SW480 (cell line): ENCODE measurements around the gene ROMO1.
"Not testable (repeated sequence)": the region's sequence is repeated elsewhere in the genome, so short reads cannot be mapped to it uniquely, and the experiment has no call there.

Source experiments
- DNase-seq: peaks from one replicate; pipeline ENCODE4 v3.0.0-alpha.2; 2016; ENCODE audit warnings: low spot score

ROMO1 gene

GRCh38 chr20:35681960-35682359 lies 17.2 kb upstream of the ROMO1 start:
- DNase-seq = no peak

GRCh38 chr20:35685368-35685767 lies 13.8 kb upstream of the ROMO1 start:
- not testable (repeated sequence) for DNase-seq

DNA sequence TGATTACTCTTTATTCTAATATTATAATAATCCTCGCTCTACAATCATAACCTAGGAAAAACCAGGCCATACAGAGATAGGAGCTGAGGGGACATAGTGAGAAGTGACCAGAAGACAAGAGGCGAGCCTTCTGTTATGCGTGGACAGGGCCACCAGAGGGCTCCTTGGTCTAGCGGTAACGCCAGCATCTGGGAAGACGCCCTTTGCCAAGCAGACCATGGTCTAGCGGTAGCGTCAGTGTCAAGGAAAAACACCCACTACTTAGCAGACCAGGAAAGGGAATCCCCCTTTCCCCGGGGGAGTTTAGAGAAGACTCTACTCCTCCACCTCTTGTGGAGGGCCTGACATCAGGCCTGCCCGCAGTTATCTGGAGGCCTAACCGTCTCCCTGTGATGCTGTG lies 12.3 kb upstream of the ROMO1 start:
- DNase-seq = not testable (repeated sequence)

DNA sequence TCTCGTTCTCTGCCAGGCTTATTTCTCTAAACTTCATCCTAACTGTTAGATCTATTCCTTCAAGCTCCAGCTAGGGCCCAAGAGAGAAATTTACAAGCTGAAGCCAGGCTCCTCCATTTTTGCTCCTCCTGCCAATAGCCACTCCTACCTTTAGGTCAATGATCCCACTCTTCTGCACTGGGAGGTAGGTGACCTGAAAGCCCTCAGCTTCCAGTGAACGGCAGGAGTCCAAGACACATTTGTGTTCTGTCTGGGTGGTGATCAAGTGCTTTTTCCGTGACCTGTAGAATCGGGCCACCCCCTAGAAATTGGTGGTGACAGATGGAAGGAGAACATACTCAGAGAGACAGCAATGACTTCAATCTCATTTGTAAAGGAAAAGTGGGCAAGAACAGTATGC lies 8.9 kb upstream of the ROMO1 start:
- no peak for DNase-seq

DNA sequence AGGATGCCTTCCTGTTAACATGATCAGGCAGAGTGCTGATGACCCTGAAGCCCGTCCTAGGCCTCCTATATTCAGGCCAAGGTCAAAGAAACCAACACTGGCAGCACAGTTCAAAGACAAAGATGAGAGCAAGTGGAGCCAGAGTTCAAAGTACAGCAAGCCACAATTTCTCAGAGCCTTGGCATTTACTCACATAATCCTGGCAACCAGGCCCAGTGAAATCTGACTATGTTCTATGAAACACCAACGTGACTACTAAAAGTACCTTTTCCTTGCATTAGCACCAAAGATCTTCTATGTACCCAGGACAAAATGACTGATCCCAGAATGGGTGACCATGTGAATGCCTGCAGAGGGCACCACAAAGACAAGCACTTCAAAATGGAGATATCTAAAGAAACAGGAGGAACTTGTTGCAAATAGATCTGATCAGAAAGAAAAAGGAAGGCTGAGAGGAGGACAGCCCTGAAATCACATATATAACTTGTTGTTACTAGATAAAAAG lies 3.9 kb upstream of the ROMO1 start:
- no peak for DNase-seq

GRCh38 chr20:35695978-35696377 lies 3.2 kb upstream of the ROMO1 start:
- DNase-seq = no peak

- no peak for DNase-seq
Observed at GRCh38 chr20:35697696-35698297, 1.4 kb upstream of the ROMO1 start.

DNA sequence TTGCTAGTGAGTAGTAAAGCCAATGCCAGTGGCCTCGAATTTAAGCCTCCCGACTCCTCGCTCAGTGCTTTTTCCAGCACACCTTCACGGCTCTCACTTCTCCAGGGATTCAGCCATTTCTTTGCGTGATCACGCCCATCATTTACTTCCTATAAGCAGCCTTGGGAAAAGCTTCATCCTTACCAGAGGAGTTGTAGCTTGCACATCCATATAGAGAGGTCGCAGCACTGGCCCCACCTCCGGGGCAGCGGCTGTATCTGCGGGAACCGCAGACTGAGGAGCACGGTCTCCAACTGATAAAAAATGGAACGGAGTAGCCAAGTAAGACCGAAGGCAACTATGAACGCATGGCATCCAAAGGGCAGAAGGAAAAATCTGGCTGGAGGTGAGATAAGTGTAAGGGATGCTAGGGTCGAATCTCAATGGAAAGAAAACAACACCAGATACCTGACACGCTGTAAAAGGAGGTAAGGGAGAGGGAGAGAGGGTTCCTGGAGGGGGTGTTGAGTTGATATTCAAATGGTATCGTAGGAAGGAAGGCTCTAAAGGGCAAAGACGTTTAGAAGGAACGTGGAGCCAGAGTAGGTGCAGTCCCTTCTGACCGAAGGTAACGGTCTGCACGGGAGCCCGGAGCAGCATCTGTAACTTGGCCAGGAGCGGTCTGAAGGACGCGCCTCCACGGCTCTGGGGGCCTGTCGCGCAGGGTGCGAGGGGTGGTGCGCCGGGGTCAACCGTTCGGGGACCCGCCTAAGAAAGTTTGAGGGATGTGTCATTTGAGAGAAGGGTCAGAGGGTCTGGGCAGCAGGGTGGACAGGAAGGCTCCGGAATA lies 693 bp upstream of the ROMO1 start:
- peak; percentile 50 for DNase-seq

DNA sequence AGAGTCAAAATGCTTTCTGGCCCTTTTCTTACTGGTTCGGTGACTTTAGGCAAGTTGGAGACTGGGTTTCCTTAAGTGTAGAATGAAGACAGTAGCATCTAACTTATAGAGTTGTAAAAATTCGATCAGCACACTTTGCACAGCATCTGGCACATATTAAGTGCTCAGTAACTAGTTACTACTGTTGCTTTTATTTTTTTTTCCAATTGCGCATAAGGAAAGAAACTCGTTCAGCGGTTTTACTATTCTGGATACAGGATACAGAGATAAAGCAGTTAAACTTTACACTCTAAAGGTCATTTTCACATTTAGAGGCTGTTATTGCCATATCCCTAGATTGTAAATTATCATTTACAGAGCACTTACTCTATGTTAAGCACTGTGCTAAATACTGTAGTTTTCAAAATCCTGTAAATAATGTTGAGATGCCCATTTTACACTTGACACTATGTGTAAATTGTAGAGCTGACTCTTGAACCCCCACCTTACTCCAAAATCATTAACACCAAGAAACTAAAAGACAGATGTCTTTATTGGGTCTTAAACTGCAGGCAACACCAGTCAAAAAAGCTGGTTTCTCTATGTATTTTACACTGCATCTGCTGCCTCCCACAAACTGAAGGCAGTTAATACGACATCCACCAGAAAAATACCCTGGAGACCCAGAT lies 886 bp downstream of the ROMO1 start:
- DNase-seq = no peak

DNA sequence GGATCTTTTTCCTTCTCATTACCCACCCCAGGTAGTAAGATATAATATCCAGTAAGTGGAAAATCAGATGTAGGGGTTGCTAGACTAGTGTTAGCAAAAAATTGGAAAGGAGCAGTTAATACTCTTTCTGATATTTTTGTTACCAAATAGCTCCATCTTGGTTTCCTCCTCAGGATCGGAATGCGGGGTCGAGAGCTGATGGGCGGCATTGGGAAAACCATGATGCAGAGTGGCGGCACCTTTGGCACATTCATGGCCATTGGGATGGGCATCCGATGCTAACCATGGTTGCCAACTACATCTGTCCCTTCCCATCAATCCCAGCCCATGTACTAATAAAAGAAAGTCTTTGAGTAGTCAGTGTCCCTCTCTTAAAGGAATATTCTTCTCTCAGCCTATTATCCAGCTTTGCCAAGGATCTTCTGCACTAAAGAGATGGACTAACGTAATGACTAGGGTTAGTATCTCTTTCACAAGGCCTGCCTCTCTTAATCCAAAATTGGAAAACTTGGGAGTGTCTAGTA lies 1.5 kb downstream of the ROMO1 start:
- DNase-seq = no peak

DNA sequence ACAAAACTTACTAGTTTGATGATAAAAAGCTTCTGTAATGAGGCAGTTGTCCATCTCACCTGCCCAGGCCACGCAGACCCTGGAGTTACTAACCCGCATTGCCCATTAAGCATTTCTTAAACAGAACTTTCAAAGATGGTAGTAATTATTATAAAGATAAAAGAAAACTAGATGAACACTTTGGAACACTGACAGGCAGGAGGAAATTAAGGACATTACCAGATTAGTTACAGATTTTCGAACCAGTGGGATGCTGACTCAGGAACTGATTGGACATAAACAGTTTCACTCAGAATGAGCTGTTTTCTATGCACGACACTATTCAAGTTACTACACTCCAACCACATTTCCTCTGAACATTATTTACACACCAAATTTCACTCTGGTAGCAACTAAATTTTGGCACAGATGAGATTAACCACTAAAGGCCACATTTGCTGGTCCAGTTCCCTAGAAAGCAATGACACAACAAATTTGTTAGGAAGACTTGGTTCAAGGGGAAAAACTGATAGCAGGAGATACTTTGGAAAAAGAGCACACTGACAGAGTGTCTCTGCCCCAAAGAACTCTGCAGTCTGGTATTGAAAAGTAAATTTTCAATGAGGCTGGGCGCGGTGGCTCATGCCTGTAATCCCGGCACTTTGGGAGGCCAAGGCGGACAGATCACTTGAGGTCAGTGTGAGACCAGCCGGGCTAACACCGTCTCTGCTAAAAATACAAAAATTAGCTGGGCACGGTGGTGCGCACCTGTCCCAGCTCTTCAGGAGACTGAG lies 3.0 kb downstream of the ROMO1 start:
- DNase-seq = no peak

DNA sequence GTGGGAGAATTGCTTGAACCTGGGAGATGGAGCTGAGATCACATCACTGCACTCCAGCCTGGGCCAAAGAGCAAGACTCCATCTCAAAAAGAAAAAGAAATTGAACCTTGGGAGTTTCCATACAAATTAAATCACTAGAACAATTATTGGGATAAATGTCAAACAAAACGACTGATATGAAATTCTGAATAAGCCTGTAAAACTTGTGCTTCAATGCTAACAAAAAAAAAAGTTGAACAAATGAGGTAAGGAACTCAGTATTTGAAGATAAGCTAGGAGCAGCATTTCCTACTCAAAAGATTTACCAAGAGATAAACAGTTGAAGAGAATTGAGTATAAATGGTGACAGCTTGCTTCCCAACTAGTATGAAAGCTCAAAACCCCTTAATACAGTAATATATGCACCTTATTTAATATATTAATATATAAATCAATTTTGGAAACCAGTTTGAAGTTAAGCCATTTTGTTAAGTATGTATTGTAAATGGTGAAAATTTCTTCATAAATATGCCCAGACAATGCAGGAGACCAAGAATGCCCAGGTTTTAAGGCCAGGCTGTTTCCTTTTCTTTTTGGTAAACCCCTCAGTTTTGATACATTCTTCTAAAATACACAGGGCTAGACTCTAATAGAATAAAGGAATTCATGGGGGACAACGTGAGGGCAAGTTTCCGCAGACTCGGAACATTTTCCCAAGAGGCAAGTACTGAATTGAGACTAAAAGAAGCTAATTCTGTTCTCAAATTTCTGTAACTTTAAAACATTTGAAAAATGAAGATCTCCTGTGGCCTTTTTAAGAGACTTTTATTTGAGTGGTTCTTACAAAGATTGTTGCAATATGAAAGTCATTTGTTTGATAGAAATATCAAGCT lies 3.9 kb downstream of the ROMO1 start:
- no peak for DNase-seq

DNA sequence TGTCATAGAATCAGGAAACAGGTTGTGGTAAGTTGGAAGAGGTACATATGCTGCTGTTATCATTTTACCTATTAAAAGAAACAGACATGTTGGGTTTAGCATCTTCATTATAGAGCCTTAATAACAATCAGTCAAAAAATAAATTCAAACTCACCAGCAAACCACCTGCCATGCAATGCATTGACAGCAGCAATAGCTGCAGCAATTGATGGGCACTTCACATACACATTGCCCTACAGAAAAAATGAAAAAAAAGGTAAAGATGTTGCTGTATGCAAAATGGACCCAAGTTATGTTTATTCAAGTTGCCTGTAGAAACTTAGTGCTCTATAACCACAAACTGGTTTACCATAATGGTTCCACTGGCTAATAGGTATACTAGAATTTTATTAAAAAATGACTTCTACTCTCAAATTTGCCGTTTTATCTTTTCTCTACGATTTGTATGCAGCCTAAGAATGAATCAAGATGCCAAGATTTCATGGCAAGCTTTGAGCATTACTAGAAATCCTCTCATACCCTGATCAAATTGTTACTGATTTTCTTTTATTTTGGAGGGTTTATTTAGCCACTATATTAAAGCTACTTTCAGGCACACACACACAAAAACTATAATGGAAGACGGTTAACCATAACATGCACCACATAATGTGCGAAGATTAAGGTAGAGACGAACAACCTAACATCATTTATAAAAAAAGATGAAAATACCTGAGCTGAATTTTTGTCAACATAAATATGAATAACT lies 5.5 kb downstream of the ROMO1 start:
- no peak for DNase-seq

GRCh38 chr20:35705894-35706293 lies 6.7 kb downstream of the ROMO1 start:
- not testable (repeated sequence) for DNase-seq

DNA sequence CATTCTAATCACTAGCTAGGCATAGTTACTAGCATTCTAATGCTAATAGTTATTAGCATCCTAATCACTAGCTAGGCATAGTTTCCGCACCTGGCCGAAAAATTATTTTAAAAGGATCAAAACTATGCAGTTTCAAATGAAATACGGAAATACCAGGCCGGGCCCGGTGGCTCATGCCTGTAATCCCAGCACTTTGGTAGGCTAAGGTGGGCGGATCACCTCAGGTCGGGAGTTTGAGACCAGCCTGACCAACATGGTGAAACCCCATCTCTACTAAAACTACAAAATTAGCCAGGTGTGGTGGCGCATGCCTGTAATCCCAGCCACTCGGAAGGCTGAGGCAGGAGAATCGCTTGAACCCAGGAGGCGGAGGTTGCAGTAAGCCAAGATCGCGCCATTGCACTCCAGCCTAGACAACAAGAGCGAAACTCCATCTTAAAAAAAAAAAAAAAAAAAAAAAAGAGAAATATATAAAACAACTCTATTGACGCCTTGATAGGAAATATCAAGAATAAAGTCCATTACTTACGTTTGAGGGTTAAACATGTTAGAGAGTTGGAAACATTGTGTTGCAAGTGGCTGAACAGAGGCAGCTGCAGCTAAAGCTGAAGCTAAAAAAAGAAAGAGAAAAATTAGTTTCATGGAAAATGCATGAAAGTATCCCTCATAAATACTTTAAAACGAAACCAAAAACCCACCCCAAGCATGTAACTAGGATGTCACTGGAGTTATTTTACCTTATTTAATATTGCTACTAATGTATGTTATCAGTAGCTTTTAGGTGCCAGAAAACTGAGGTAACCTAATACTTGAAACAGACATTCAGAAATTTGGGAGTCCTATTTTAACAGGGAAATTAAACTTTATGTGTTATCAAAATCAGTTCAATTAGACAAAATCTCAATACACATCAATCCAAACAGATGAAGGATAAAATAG lies 7.7 kb downstream of the ROMO1 start:
- DNase-seq = not testable (repeated sequence)

DNA sequence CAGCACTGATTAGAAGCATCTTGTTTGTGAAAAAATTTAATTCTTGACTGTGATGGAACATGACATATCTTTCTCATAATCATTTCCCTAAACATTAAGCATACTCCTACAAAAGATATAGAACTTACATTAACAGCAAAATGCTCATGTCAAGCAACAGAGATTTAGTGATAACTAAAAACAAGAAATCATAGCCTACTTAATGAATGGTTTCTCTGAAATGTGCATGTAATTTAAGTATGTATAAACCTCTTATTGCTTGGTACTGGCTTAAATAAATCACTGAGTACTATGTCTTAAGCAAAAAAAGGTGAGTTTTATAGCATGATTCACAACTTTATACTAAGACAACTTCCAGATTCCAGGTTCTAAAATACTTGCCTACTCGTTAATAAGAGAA lies 9.3 kb downstream of the ROMO1 start:
- DNase-seq = no peak

- no peak for DNase-seq
Observed at GRCh38 chr20:35709259-35709658, 10.1 kb downstream of the ROMO1 start.

DNA sequence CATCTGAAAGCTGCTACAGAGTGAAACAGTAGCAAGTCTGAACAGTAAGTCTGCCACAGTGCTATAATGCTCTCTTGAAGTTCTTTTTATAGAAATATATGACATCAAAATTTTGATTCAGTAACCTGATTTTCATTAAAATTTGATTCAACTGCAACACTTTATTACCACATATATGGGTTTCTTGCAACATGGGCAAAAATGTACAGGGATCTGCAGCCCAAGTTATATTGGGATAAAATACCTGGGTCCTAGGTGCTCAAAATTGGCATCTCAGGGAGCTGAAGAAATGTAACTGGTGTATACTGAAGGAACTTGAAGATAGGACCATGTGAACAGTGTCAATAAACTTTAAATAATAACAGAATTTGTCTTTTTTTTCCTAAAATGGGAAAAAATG lies 10.8 kb downstream of the ROMO1 start:
- no peak for DNase-seq
